Heart right ventricle (tissue), 16 donors: ENCODE measurements around the gene GPSM1. TPM values are rescaled to one million over a fixed set of nuclear protein-coding genes. Genes with fewer than 3 reads are reported as not detected.

Experiments
- ATAC-seq, 8 donors: fragments of 200-7000 bp; cut with Tn5 transposase; one replicate each; pipeline ENCODE4 v1.9.1; 2020; ENCODE audit warnings: mild to moderate bottlenecking in 8 of 8, moderate library complexity in 8 of 8, moderate number of reproducible peaks in 1 of 8
- DNase-seq, 2 donors: peaks; one replicate each; pipeline ENCODE4 v3.0.0-alpha.2; 2020
- H3K27ac ChIP-seq, 10 donors: fragments of 200-600 bp; sonication (generic) in 2 of 10; one replicate each; pipeline versions ENCODE4 v1.5.0 to v1.8.0; 2020 to 2022; ENCODE audit warnings: mild to moderate bottlenecking in 3 of 10
- H3K27me3 ChIP-seq, 7 donors: fragments of 200-600 bp; one replicate each; pipeline ENCODE4 v1.8.0; 2021 to 2022; ENCODE audit warnings: mild to moderate bottlenecking in 2 of 7
- H3K36me3 ChIP-seq, 9 donors: fragments of 200-600 bp; sonication (generic) in 1 of 9; one replicate each; pipeline versions ENCODE4 v1.5.0 to v1.8.0; 2020 to 2022; ENCODE audit warnings: mild to moderate bottlenecking in 2 of 9
- H3K4me1 ChIP-seq, 9 donors: fragments of 200-600 bp; sonication (generic) in 1 of 9; one replicate each; pipeline versions ENCODE4 v1.5.0 to v1.8.0; 2020 to 2022; ENCODE audit warnings: mild to moderate bottlenecking in 4 of 9
- H3K4me3 ChIP-seq, 10 donors: fragments of 200-600 bp; sonication (generic) in 2 of 10; one replicate each; pipeline versions ENCODE4 v1.5.0 to v1.8.0; 2020 to 2022; ENCODE audit warnings: mild to moderate bottlenecking in 7 of 10, moderate library complexity in 2 of 10
- H3K9me3 ChIP-seq, 11 donors: fragments of 200-600 bp in 10 of 11; sonication (generic) in 2 of 11; one replicate each; pipeline versions ENCODE4 v1.5.0 to v1.8.0; 2013 to 2022; ENCODE audit warnings: mild to moderate bottlenecking in 2 of 11, control low read depth in 1 of 11, moderate library complexity in 1 of 11
- WGBS, 2 donors: extraction: QIAGEN DNeasy Blood & Tissue Kit; methylation state at CpG; one replicate each; pipeline ENCODE4 v1.1.7; 2013; ENCODE audit warnings: inconsistent platforms in 1 of 2; 5-methylcytosine and 5-hydroxymethylcytosine counted together
- intact Hi-C, 10 donors: fragments of 100-400 bp; cut with DNase I; formaldehyde crosslinking; loops; one replicate each; pipeline versions ENCODE4 v1.11.1 to v1.14.2; 2022
- polyA plus RNA-seq, 2 donors: library from polyadenylated mRNA; stranded (reverse); fragments of 200-250 nt; gene quantifications; one replicate each; pipeline ENCODE4 v1.2.3, GENCODE V29; 2013
- total RNA-seq, 10 donors: library from RNA; stranded (reverse); fragmentation: NEBNext Ultra II Directional in 3 of 10; extraction: Animal tissue kit (Norgen Biotek cat#: 25700) in 3 of 10; gene quantifications; one replicate each; pipeline versions ENCODE4 v1.2.1 to v1.2.4, GENCODE V29; 2021 to 2023
- TF ChIP-seq, protein P1 (sequence below), 9 donors: fragments of 200-600 bp; sonication (generic) in 2 of 9; IDR thresholded peaks; one replicate each; pipeline versions ENCODE4 v1.5.0 to v1.8.0; 2021 to 2022; ENCODE audit warnings: antibody characterized with exemption in 9 of 9, mild to moderate bottlenecking in 5 of 9, moderate library complexity in 1 of 9
- donor health status: Arrhythmogenic right ventricular cardiomyopathy.
- donor health status: ischemic (EF 13 %, LVEDD 7.1; RV severe dilation, severe dysfunction).
- donor health status: healthy with polysubstance abuse.
- donor health status: DM: no; HTN: yes; CAD: no.
- donor health status: DM: no; HTN: no; CAD: no.
- donor health status: ischemic (EF 25% LVEDD 6.9; RV normal size, moderate dysfunction).
- donor health status: ischemic (EF 25% LVEDD 5.7; RV mildly dilated, moderate dysfunction).
- donor health status: healthy.
- donor health status: DM: yes; HTN: yes; CAD: no.
- donor health status: Ischemic cardiomyopathy.
- donor health status: ischemic (EF 35%, LVEDD 5.7; RV mildly dilated, moderate dysfunction).
- donor health status: nonischemic (EF 11% LVEDD 7.7; RV severe dilation, severe dysfunction).
- donor health status: DM: yes; HTN: yes; CAD: no.
- donor health status: PGD.
- donor health status: ischemic (EF 29% LVEDD 5.4; RV normal size, mild dysfunction).
- donor health status: nonischemic (EF 23%, LVEDD 6.1; RV moderate dilation, normal function).

GPSM1 gene
- total and polyA plus RNA-seq, 12 donors: 19.4 to 87.8 (median 25.8) TPM

- no peak for DNase-seq
- no peak for ATAC-seq
- no peak overlapping the region for H3K4me3 ChIP-seq
- peaks cover 0 to 44% (median 0%) of the 10 kb centered on the region in 9 donors for H3K36me3 ChIP-seq
- peaks cover 13 to 63% (median 36%) of the 10 kb centered on the region in 9 donors for H3K4me1 ChIP-seq
- no peaks in the 10 kb centered on the region for H3K27me3 ChIP-seq
- intact Hi-C loops: no loop called here
- no peak overlapping the region for H3K27ac ChIP-seq
- WGBS, 2 donors: 83 to 87% methylated on average over 28 to 29 of the region's 29 CpGs
- no peaks in the 10 kb centered on the region for H3K9me3 ChIP-seq
- TF ChIP-seq, protein P1, sequence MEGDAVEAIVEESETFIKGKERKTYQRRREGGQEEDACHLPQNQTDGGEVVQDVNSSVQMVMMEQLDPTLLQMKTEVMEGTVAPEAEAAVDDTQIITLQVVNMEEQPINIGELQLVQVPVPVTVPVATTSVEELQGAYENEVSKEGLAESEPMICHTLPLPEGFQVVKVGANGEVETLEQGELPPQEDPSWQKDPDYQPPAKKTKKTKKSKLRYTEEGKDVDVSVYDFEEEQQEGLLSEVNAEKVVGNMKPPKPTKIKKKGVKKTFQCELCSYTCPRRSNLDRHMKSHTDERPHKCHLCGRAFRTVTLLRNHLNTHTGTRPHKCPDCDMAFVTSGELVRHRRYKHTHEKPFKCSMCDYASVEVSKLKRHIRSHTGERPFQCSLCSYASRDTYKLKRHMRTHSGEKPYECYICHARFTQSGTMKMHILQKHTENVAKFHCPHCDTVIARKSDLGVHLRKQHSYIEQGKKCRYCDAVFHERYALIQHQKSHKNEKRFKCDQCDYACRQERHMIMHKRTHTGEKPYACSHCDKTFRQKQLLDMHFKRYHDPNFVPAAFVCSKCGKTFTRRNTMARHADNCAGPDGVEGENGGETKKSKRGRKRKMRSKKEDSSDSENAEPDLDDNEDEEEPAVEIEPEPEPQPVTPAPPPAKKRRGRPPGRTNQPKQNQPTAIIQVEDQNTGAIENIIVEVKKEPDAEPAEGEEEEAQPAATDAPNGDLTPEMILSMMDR (IDR thresholded peaks at IDR 0.05): no peak
These were observed 30.7 kb downstream of the GPSM1 start for GRCh38 chr9:136358016-136358415.

DNA sequence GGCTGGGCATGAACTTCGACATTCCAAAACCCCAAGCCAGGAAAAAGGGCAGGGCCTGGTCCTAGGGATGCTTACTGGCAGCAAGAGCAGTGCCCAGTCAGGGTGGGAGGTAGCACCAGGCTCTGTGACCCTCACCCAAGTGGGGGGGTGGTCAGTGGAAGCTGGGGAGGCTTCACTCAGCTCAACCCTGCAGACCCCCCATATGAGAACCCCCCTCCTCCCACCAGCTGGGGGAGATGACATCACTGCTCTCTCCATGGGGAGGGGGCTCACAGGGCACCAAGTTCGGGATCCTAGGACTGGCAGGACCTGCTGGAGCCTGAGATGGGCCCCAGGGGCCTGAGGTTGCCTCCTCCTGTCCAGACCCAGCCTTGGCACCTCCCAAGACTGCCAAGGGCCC lies 31.5 kb downstream of the GPSM1 start:
- peaks cover 0 to 44% (median 0%) of the 10 kb centered on the region in 9 donors for H3K36me3 ChIP-seq
- no peak for ATAC-seq
- intact Hi-C loops: no loop called here
- TF ChIP-seq, protein P1 (IDR thresholded peaks at IDR 0.05): no peak
- H3K27ac ChIP-seq: peak overlapping the region in 1 of 10 donors; percentile 36
- no peaks in the 10 kb centered on the region for H3K9me3 ChIP-seq
- no peak overlapping the region for H3K4me3 ChIP-seq
- WGBS, 2 donors: 54 to 65% methylated on average over 2 of the region's 2 CpGs
- H3K4me1 ChIP-seq: peaks cover 13 to 59% (median 35%) of the 10 kb centered on the region in 9 donors
- no peaks in the 10 kb centered on the region for H3K27me3 ChIP-seq
- no peak for DNase-seq

GRCh38 chr9:136359774-136360718 lies 32.7 kb downstream of the GPSM1 start:
- Histone ChIP-seq H3K4me3 (no peak overlapping the region), H3K27ac (peak overlapping the region in 2 of 10 donors; percentile 98 to 100), H3K4me1 (peaks cover 13 to 57% (median 37%) of the 10 kb centered on the region in 9 donors), H3K9me3 (no peaks in the 10 kb centered on the region), H3K36me3 (peaks cover 0 to 44% (median 0%) of the 10 kb centered on the region in 9 donors), H3K27me3 (no peaks in the 10 kb centered on the region)
- WGBS, 2 donors: 82 to 87% methylated on average over 35 to 38 of the region's 38 CpGs
- intact Hi-C loops: loop anchor here in 1 of 10 donors (5.0 kb wide), 1 partner anchor 33 kb away; the partner anchor contains the start of gene GPSM1
- ATAC-seq: no peak
- no peak for DNase-seq
- TF ChIP-seq, protein P1 (IDR thresholded peaks at IDR 0.05): no peak

DNA sequence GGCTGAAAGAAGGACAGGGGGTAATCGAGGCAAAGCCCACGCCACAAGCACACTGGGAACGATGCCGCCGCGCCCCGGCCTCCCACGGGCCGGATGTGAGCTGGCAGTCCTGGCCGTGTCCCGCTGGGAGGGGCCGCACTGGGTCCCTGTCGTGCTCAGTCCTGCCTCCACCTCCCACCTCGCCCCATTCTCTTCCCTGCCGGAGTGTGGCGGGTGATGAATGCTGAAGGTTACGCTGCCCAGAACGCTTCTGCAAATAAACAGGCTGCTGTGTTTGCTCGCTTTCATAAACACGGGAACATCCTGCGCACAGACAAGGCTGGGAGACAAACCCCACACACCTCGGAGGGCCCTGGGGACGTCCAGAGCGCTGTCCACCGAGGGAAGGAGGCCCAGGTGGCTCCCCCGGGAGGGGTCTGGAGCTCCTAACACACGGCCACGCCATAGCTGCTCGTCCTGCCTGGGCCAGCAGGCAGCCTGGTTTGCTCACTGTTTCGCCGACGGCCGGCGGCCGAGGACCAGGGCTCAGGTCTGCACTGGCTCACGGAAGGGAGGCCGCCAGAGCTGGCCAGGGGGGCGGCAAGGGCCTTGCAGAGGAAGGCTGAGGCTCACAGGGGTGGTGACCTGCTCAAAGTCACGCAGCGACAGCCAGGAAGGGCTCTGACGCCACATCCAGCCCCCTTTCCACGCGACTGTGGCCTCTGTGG lies 33.9 kb downstream of the GPSM1 start:
- H3K4me1 ChIP-seq: peaks cover 13 to 51% (median 31%) of the 10 kb centered on the region in 9 donors
- H3K27ac ChIP-seq: peak overlapping the region in 9 of 10 donors; percentile 46 to 100 (median 91)
- ATAC-seq (no peak), DNase-seq (no peak)
- no peak overlapping the region for H3K4me3 ChIP-seq
- TF ChIP-seq, protein P1 (IDR thresholded peaks at IDR 0.05): no peak
- H3K9me3 ChIP-seq: no peaks in the 10 kb centered on the region
- WGBS, 2 donors: 75 to 79% methylated on average over 43 of the region's 43 CpGs
- H3K27me3 ChIP-seq: no peaks in the 10 kb centered on the region
- intact Hi-C loops: loop anchor here in 1 of 10 donors (5.0 kb wide), 1 partner anchor 34 kb away; the partner anchor contains the start of gene GPSM1
- H3K36me3 ChIP-seq: peaks cover 0 to 37% (median 0%) of the 10 kb centered on the region in 9 donors
